ENCODE data around the gene EXOC3L2.

- TF ChIP-seq CTCF (IDR thresholded peaks at IDR 0.05; ENCODE audit: poor library complexity) (no peak), EZH2 (IDR thresholded peaks at IDR 0.05; ENCODE audit: borderline replicate concordance) (no peak), EZH2phosphoT487 (IDR thresholded peaks at IDR 0.05; ENCODE audit: low read depth, severe bottlenecking, unreplicated experiment) (no peak)
These were observed 1.9 kb upstream of the EXOC3L2 start for GRCh38 chr19:45247136-45247535.

Data from hepatocyte (in vitro differentiated cells).